MM.1S (cell line): ENCODE results near the gene SLA2.

Source experiments
- DNase-seq: peaks from one replicate; pipeline ENCODE4 v3.0.0-alpha.2; 2015
- H2AFZ ChIP-seq: fragments of 300-600 bp; sonication (generic); 2 replicates; pipeline ENCODE4 v1.6.0; 2016; ENCODE audit warnings: antibody characterized with exemption, low read length
- H3F3A ChIP-seq: fragments of 300-600 bp; sonication (generic); 2 replicates; pipeline ENCODE4 v1.6.1; 2016; ENCODE audit warnings: mild to moderate bottlenecking, antibody characterized with exemption, low read length, moderate library complexity, mixed read lengths; ENCODE audit not compliant: insufficient read depth
- H3K27ac ChIP-seq: fragments of 300-600 bp; sonication (generic); 2 replicates; pipeline ENCODE4 v1.5.1; 2016; ENCODE audit warnings: mild to moderate bottlenecking, low read length
- H3K27me3 ChIP-seq: fragments of 300-600 bp; sonication (generic); replicated peaks from 2 replicates; pipeline ENCODE4 v1.6.0; 2016; ENCODE audit warnings: low read length; ENCODE audit not compliant: insufficient read depth
- H3K36me3 ChIP-seq: fragments of 300-600 bp; sonication (generic); replicated peaks from 2 replicates; pipeline ENCODE4 v1.6.1; 2016; ENCODE audit warnings: mild to moderate bottlenecking, low read length, mixed read lengths; ENCODE audit not compliant: insufficient read depth
- H3K4me1 ChIP-seq: fragments of 300-600 bp; sonication (generic); 2 replicates; pipeline ENCODE4 v1.6.1; 2016; ENCODE audit warnings: low read length, mixed read lengths
- H3K4me2 ChIP-seq: fragments of 300-600 bp; sonication (generic); 2 replicates; pipeline ENCODE4 v1.6.0; 2016; ENCODE audit warnings: low read depth, low read length
- H3K4me3 ChIP-seq: fragments of 300-600 bp; sonication (generic); 2 replicates; pipeline ENCODE4 v1.5.1; 2016; ENCODE audit warnings: low read length, mixed read lengths
- H3K79me2 ChIP-seq: fragments of 300-600 bp; sonication (generic); 2 replicates; pipeline ENCODE4 v1.6.1; 2016; ENCODE audit warnings: mixed run types, low read length, mixed read lengths
- H3K9ac ChIP-seq: fragments of 300-600 bp; sonication (generic); 2 replicates; pipeline ENCODE4 v1.6.1; 2016; ENCODE audit warnings: low read length, mixed read lengths
- H3K9me2 ChIP-seq: fragments of 300-600 bp; sonication (generic); replicated peaks from 2 replicates; pipeline ENCODE4 v1.6.1; 2016; ENCODE audit warnings: mild to moderate bottlenecking, low read length, mixed read lengths; ENCODE audit not compliant: insufficient read depth
- H3K9me3 ChIP-seq: fragments of 300-600 bp; sonication (generic); replicated peaks from 2 replicates; pipeline ENCODE4 v1.6.1; 2016; ENCODE audit warnings: mild to moderate bottlenecking, low read length, mixed read lengths; ENCODE audit not compliant: insufficient read depth
- H4K20me1 ChIP-seq: fragments of 300-600 bp; sonication (generic); 2 replicates; pipeline ENCODE4 v1.6.1; 2016; ENCODE audit warnings: mild to moderate bottlenecking, low read length, moderate library complexity, mixed read lengths; ENCODE audit not compliant: insufficient read depth
- EZH2 ChIP-seq: fragments of 300-600 bp; sonication (generic); optimal IDR thresholded peaks from 2 replicates; pipeline ENCODE3; 2017; ENCODE audit warnings: low read depth, mild to moderate bottlenecking, antibody characterized with exemption, low read length, mixed read lengths
- EZH2phosphoT487 ChIP-seq: fragments of 300-600 bp; sonication (generic); IDR thresholded peaks from 2 replicates; pipeline ENCODE4 v1.6.1; 2018; ENCODE audit warnings: antibody characterized with exemption, low read length
- TF ChIP-seq, protein P1 (sequence below): fragments of 300-600 bp; sonication (generic); IDR thresholded peaks from 2 replicates; pipeline ENCODE4 v1.5.1; 2016; ENCODE audit warnings: antibody characterized with exemption, low read length, mixed read lengths

SLA2 gene

GRCh38 chr20:36591854-36592641 is 53.9 kb downstream of the SLA2 start:
- Histone ChIP-seq H3F3A (peaks cover 29% of the 10 kb centered on the region), H2AFZ (no peak overlapping the region), H3K36me3 (no peaks in the 10 kb centered on the region; the same call in 1 of the 2 replicates), H3K9me2 (no peaks in the 10 kb centered on the region), H3K79me2 (no peaks in the 10 kb centered on the region), H3K27ac (no peak overlapping the region), H3K4me3 (no peak overlapping the region), H3K4me1 (peaks cover 6% of the 10 kb centered on the region), H3K9ac (no peak overlapping the region), H3K27me3 (no peaks in the 10 kb centered on the region), H4K20me1 (no peaks in the 10 kb centered on the region), H3K4me2 (no peak overlapping the region), H3K9me3 (no peaks in the 10 kb centered on the region)
- no peak for DNase-seq
- TF ChIP-seq, protein P1, sequence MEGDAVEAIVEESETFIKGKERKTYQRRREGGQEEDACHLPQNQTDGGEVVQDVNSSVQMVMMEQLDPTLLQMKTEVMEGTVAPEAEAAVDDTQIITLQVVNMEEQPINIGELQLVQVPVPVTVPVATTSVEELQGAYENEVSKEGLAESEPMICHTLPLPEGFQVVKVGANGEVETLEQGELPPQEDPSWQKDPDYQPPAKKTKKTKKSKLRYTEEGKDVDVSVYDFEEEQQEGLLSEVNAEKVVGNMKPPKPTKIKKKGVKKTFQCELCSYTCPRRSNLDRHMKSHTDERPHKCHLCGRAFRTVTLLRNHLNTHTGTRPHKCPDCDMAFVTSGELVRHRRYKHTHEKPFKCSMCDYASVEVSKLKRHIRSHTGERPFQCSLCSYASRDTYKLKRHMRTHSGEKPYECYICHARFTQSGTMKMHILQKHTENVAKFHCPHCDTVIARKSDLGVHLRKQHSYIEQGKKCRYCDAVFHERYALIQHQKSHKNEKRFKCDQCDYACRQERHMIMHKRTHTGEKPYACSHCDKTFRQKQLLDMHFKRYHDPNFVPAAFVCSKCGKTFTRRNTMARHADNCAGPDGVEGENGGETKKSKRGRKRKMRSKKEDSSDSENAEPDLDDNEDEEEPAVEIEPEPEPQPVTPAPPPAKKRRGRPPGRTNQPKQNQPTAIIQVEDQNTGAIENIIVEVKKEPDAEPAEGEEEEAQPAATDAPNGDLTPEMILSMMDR = no peak; the same call in 1 of the 2 replicates

- DNase-seq = no peak
- H3K9ac ChIP-seq = no peak overlapping the region
Measured at GRCh38 chr20:36591281-36591680, 54.7 kb downstream of the SLA2 start.

GRCh38 chr20:36587388-36588070 is 58.5 kb downstream of the SLA2 start:
- no peak overlapping the region for H2AFZ ChIP-seq
- H3K9ac ChIP-seq = no peak overlapping the region
- no peaks in the 10 kb centered on the region for H3K9me2 ChIP-seq
- H3K4me3 ChIP-seq = no peak overlapping the region
- no peak overlapping the region for H3K27ac ChIP-seq
- no peaks in the 10 kb centered on the region for H3K27me3 ChIP-seq
- H3F3A ChIP-seq = no peaks in the 10 kb centered on the region; the same call in 1 of the 2 replicates
- H3K79me2 ChIP-seq = peaks cover 1% of the 10 kb centered on the region; the same call in 1 of the 2 replicates
- H3K9me3 ChIP-seq = no peaks in the 10 kb centered on the region
- no peak for DNase-seq
- H4K20me1 ChIP-seq = no peaks in the 10 kb centered on the region
- no peak overlapping the region for H3K4me2 ChIP-seq
- H3K4me1 ChIP-seq = no peaks in the 10 kb centered on the region
- no peaks in the 10 kb centered on the region; the same call in 1 of the 2 replicates for H3K36me3 ChIP-seq
- TF ChIP-seq, protein P1 = no peak
- no peak for TF ChIP-seq EZH2phosphoT487
- TF ChIP-seq EZH2 = no peak

More at GRCh38 chr20:36591281-36591680, 54.7 kb downstream of the SLA2 start:
- Histone ChIP-seq H3K9me2 (no peaks in the 10 kb centered on the region), H3K4me1 (peaks cover 6% of the 10 kb centered on the region), H2AFZ (no peak overlapping the region), H3K79me2 (no peaks in the 10 kb centered on the region), H3K9me3 (no peaks in the 10 kb centered on the region), H3K27me3 (no peaks in the 10 kb centered on the region), H3K36me3 (no peaks in the 10 kb centered on the region; the same call in 1 of the 2 replicates), H3K27ac (no peak overlapping the region), H3K4me3 (no peak overlapping the region), H3K4me2 (no peak overlapping the region), H3F3A (peaks cover 26% of the 10 kb centered on the region), H4K20me1 (no peaks in the 10 kb centered on the region)
- TF ChIP-seq EZH2 (no peak), EZH2phosphoT487 (no peak)
- TF ChIP-seq, protein P1 = no peak
